OCI-LY3 (cell line): Measurements from ENCODE around the gene DNAJB11.

Source experiments
- EZH2phosphoT487 ChIP-seq: fragments of 200-600 bp; shearing (Covaris generic); IDR thresholded peaks from 2 replicates; pipeline ENCODE4 v1.6.1; 2018; ENCODE audit warnings: antibody characterized with exemption, mixed run types, low read depth
- TF ChIP-seq, protein P1 (sequence below): fragments of 200-600, 300-600 bp; sonication (generic); IDR thresholded peaks from 2 replicates; pipeline ENCODE4 v1.5.1; 2014; ENCODE audit warnings: antibody characterized with exemption, low read length, low read depth

DNA sequence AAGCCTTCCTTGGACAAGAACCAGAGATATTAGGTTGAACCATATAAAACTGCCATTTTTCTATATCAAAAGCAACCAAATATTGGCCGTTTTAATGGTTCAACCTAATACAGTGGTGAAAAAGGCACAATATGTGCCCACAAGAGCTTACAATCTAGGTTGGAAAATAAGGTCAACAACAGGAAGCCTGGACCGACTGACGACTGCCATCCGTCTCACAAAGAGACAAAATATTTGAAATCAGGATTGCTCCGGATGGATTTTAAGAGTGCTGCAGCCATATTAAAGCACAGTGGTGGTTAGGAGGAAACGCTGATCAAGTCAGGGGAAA, 43.7 kb downstream of the DNAJB11 start:
- TF ChIP-seq, protein P1, sequence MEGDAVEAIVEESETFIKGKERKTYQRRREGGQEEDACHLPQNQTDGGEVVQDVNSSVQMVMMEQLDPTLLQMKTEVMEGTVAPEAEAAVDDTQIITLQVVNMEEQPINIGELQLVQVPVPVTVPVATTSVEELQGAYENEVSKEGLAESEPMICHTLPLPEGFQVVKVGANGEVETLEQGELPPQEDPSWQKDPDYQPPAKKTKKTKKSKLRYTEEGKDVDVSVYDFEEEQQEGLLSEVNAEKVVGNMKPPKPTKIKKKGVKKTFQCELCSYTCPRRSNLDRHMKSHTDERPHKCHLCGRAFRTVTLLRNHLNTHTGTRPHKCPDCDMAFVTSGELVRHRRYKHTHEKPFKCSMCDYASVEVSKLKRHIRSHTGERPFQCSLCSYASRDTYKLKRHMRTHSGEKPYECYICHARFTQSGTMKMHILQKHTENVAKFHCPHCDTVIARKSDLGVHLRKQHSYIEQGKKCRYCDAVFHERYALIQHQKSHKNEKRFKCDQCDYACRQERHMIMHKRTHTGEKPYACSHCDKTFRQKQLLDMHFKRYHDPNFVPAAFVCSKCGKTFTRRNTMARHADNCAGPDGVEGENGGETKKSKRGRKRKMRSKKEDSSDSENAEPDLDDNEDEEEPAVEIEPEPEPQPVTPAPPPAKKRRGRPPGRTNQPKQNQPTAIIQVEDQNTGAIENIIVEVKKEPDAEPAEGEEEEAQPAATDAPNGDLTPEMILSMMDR, result no peak
- TF ChIP-seq EZH2phosphoT487, result no peak
